ENCODE measurements around the gene TMEM253. TPM values are rescaled to one million over a fixed set of nuclear protein-coding genes. Genes with fewer than 3 reads are reported as not detected.

Gene TMEM253
- total RNA-seq, 1 experiment from 2014 or later: not detected

DNA sequence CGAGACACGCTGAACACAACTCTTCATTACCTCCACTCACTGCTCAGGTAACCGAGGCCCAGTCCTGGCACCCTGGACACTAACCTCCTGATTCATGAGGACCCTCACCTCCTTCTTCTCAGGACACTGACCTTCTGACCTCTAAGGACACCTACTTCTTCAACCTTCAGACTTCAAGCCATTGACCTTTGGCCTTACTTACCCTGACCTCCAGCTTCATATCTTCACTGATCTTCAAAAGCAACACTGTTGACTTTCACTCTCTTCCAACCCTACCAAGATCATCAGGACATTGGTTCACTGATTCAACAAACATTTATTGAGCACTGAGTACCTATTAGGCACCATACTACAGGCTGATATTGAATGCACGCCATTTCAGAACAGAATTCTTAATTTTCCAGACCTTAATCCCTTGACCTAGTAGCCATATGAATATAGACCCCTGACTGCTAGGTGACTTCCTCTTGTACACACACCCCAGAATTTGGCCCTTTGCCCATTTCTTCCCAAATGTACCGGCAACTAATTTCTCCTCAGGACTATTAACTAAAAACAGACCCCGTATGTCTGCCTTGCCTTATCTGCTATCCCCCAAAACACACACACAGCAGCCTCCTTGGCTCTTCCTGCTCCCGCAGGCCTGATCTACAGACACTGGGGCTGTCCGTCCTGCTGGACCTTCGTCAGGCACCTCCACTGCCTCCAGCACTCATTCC is 25.0 kb upstream of the TMEM253 start:
- H4K20me1 ChIP-seq (ENCODE audit: low read length): no peaks in the 10 kb centered on the region
- H3K79me2 ChIP-seq (ENCODE audit: low read length): no peaks in the 10 kb centered on the region
- no peaks in the 10 kb centered on the region for H3K9me3 ChIP-seq (ENCODE audit: low read length)
- ChIA-PET POLR2A (ENCODE audit: unreplicated experiment) (no interaction called here), CTCF (no interaction called here)
- no peak overlapping the region for H2AFZ ChIP-seq (ENCODE audit: low read length)
- H3K9ac ChIP-seq (ENCODE audit: low read length): no peak overlapping the region
- H3K4me3 ChIP-seq (ENCODE audit: low read length): no peak overlapping the region
- H3F3A ChIP-seq (ENCODE audit: low read length, unreplicated experiment): no peaks in the 10 kb centered on the region
- intact Hi-C loops (cut with micrococcal nuclease): no loop called here
- no peak for ATAC-seq
- DNase-seq: no peak
- no peaks in the 10 kb centered on the region for H3K9me2 ChIP-seq (replicated peaks; ENCODE audit: low read length)
- H3K27me3 ChIP-seq (ENCODE audit: low read length): peaks cover 18% of the 10 kb centered on the region
- H3K4me1 ChIP-seq (ENCODE audit: insufficient read depth, low read length): no peaks in the 10 kb centered on the region
- no TSS peak for BruUV-seq (replicated peaks)
- no peak overlapping the region for H3K27ac ChIP-seq (ENCODE audit: low read length)
- H3K36me3 ChIP-seq (ENCODE audit: low read depth, low read length): no peaks in the 10 kb centered on the region
- H3K4me2 ChIP-seq (ENCODE audit: low read length): no peak overlapping the region
- TF ChIP-seq EZH2 (IDR thresholded peaks at IDR 0.05; ENCODE audit: low read length, unreplicated experiment): no peak

GRCh38 chr14:21077672-21078071 is 23.2 kb upstream of the TMEM253 start:
- peaks cover 7% of the 10 kb centered on the region; the same call in 1 of the 2 replicates for H3K27me3 ChIP-seq (ENCODE audit: low read length)
- TF ChIP-seq EZH2 (IDR thresholded peaks at IDR 0.05; ENCODE audit: low read length, unreplicated experiment): no peak
- no peak for TF ChIP-seq EZH2phosphoT487 (IDR thresholded peaks at IDR 0.05; ENCODE audit: borderline replicate concordance, low read length)
- TF ChIP-seq CTCF (conservative IDR thresholded peaks at IDR 0.05; ENCODE audit: low read depth, low read length): no peak
- H3K9ac ChIP-seq (ENCODE audit: low read length): no peak overlapping the region
- CTCF ChIA-PET: no interaction called here
- no peaks in the 10 kb centered on the region for H3K9me3 ChIP-seq (ENCODE audit: low read length)
- no peak overlapping the region for H2AFZ ChIP-seq (ENCODE audit: low read length)
- H3K4me3 ChIP-seq (ENCODE audit: low read length): no peak overlapping the region
- no peak overlapping the region for H3K4me2 ChIP-seq (ENCODE audit: low read length)
- intact Hi-C loops (cut with micrococcal nuclease): no loop called here
- no peaks in the 10 kb centered on the region for H3F3A ChIP-seq (ENCODE audit: low read length, unreplicated experiment)
- H3K79me2 ChIP-seq (ENCODE audit: low read length): no peaks in the 10 kb centered on the region
- ATAC-seq (no peak), DNase-seq (no peak)
- H3K9me2 ChIP-seq (replicated peaks; ENCODE audit: low read length): no peaks in the 10 kb centered on the region
- no peaks in the 10 kb centered on the region for H3K36me3 ChIP-seq (ENCODE audit: low read depth, low read length)
- no TSS peak for BruUV-seq (replicated peaks)
- H4K20me1 ChIP-seq (ENCODE audit: low read length): no peaks in the 10 kb centered on the region
- H3K4me1 ChIP-seq (ENCODE audit: insufficient read depth, low read length): no peaks in the 10 kb centered on the region
- POLR2A ChIA-PET (ENCODE audit: unreplicated experiment): no interaction called here
- H3K27ac ChIP-seq (ENCODE audit: low read length): no peak overlapping the region

DNA sequence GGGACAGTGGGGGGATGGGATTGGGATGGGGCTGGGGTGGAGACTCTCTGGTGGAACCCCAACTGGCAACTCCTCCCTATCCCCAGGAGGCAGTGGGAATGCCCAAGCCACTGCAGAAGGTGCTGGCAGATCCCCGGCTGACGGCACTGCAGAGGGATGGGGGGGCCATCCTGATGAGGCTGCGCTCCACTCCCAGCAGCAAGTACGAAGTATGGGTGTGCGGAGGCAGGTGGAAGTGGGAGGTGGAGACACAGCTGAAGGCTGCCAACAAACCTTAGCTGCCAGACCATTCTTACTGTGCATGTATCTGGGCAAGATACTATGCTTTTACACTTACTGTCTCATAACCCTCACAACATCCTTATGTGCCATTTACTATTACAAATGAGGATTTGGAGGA is 22.6 kb upstream of the TMEM253 start:
- H3K4me2 ChIP-seq (ENCODE audit: low read length): no peak overlapping the region
- ChIA-PET POLR2A (ENCODE audit: unreplicated experiment) (no interaction called here), CTCF (no interaction called here)
- H3K4me3 ChIP-seq (ENCODE audit: low read length): no peak overlapping the region
- no peaks in the 10 kb centered on the region for H3K9me2 ChIP-seq (replicated peaks; ENCODE audit: low read length)
- no peaks in the 10 kb centered on the region for H3K36me3 ChIP-seq (ENCODE audit: low read depth, low read length)
- intact Hi-C loops (cut with micrococcal nuclease): no loop called here
- no peak overlapping the region for H2AFZ ChIP-seq (ENCODE audit: low read length)
- BruUV-seq (replicated peaks): no TSS peak
- H3K9me3 ChIP-seq (ENCODE audit: low read length): no peaks in the 10 kb centered on the region
- ATAC-seq: no peak
- peaks cover 7% of the 10 kb centered on the region; the same call in 1 of the 2 replicates for H3K27me3 ChIP-seq (ENCODE audit: low read length)
- H3K4me1 ChIP-seq (ENCODE audit: insufficient read depth, low read length): no peaks in the 10 kb centered on the region
- TF ChIP-seq CTCF (conservative IDR thresholded peaks at IDR 0.05; ENCODE audit: low read depth, low read length) (no peak), EZH2phosphoT487 (IDR thresholded peaks at IDR 0.05; ENCODE audit: borderline replicate concordance, low read length) (no peak), EZH2 (IDR thresholded peaks at IDR 0.05; ENCODE audit: low read length, unreplicated experiment) (no peak)
- no peak overlapping the region for H3K9ac ChIP-seq (ENCODE audit: low read length)
- H4K20me1 ChIP-seq (ENCODE audit: low read length): no peaks in the 10 kb centered on the region
- no peak overlapping the region for H3K27ac ChIP-seq (ENCODE audit: low read length)
- no peak for DNase-seq
- no peaks in the 10 kb centered on the region for H3K79me2 ChIP-seq (ENCODE audit: low read length)
- no peaks in the 10 kb centered on the region for H3F3A ChIP-seq (ENCODE audit: low read length, unreplicated experiment)

All from PC-3 (cell line).